OCI-LY3 (cell line): Measurements from ENCODE around the gene TMEM218.
A peak's percentile ranks its signal among the peaks of the same experiment; 100 is the strongest.

ENCODE experiments used
- H2AFZ ChIP-seq: fragments of 200-600, 300-600 bp; shearing (Covaris generic); 2 replicates; pipeline ENCODE4 v1.6.0; 2014; ENCODE audit warnings: antibody characterized with exemption, low read depth, low read length
- H3K27ac ChIP-seq: fragments of 200-600, 300-600 bp; sonication (generic); 2 replicates; pipeline ENCODE4 v1.5.1; 2014; ENCODE audit warnings: mild to moderate bottlenecking, low read length, moderate library complexity, mixed read lengths
- H3K27me3 ChIP-seq: fragments of 200-600, 300-600 bp; sonication (generic); 2 replicates; pipeline ENCODE4 v1.6.1; 2014; ENCODE audit warnings: low read depth, low read length, mixed read lengths
- H3K36me3 ChIP-seq: fragments of 200-600, 300-600 bp; sonication (generic); replicated peaks from 2 replicates; pipeline ENCODE3; 2014; ENCODE audit warnings: low read depth, low read length, mixed read lengths
- H3K4me1 ChIP-seq: fragments of 300-600, 200-600 bp; sonication (generic); 2 replicates; pipeline ENCODE4 v1.6.1; 2014; ENCODE audit warnings: low read length, mixed read lengths
- H3K4me2 ChIP-seq: fragments of 200-600, 300-600 bp; sonication (generic); 2 replicates; pipeline ENCODE4 v1.6.1; 2014; ENCODE audit warnings: low read length, mixed read lengths
- H3K4me3 ChIP-seq: fragments of 300-600, 200-600 bp; sonication (generic); 2 replicates; pipeline ENCODE4 v1.5.1; 2014; ENCODE audit warnings: antibody characterized with exemption, mild to moderate bottlenecking, low read length, moderate library complexity
- H3K79me2 ChIP-seq: fragments of 300-600, 200-600 bp; shearing (Covaris generic); 2 replicates; pipeline ENCODE4 v1.6.1; 2014; ENCODE audit warnings: mild to moderate bottlenecking, low read length, mixed read lengths
- H3K9ac ChIP-seq: fragments of 300-600, 200-600 bp; shearing (Covaris generic); 2 replicates; pipeline ENCODE4 v1.6.0; 2014; ENCODE audit warnings: mild to moderate bottlenecking, low read length, moderate library complexity
- H3K9me3 ChIP-seq: fragments of 200-600, 300-600 bp; shearing (Covaris generic); 2 replicates; pipeline ENCODE4 v1.6.1; 2014; ENCODE audit warnings: low read length, mixed read lengths; ENCODE audit not compliant: insufficient read depth
- H4K20me1 ChIP-seq: fragments of 200-600, 300-600 bp; sonication (generic); 2 replicates; pipeline ENCODE4 v1.6.1; 2016; ENCODE audit warnings: low read length, mixed read lengths; ENCODE audit not compliant: insufficient read depth
- CTCF ChIP-seq: fragments of 200-600, 300-600 bp; sonication (generic); IDR thresholded peaks from 2 replicates; pipeline ENCODE4 v1.5.1; 2014; ENCODE audit warnings: antibody characterized with exemption, low read length, low read depth
- EZH2phosphoT487 ChIP-seq: fragments of 200-600 bp; shearing (Covaris generic); IDR thresholded peaks from 2 replicates; pipeline ENCODE4 v1.6.1; 2018; ENCODE audit warnings: antibody characterized with exemption, mixed run types, low read depth

TMEM218 gene

GRCh38 chr11:125146232-125146631 is 34.8 kb upstream of the TMEM218 start:
- Histone ChIP-seq H3K4me3 (no peak overlapping the region), H3K27me3 (no peaks in the 10 kb centered on the region), H3K4me1 (peaks cover 8% of the 10 kb centered on the region), H4K20me1 (no peaks in the 10 kb centered on the region), H3K9ac (no peak overlapping the region), H3K9me3 (no peaks in the 10 kb centered on the region), H3K79me2 (no peaks in the 10 kb centered on the region), H3K4me2 (no peak overlapping the region), H3K27ac (no peak overlapping the region), H2AFZ (no peak overlapping the region), H3K36me3 (no peaks in the 10 kb centered on the region)
- no peak for TF ChIP-seq EZH2phosphoT487
- TF ChIP-seq CTCF, result no peak

DNA sequence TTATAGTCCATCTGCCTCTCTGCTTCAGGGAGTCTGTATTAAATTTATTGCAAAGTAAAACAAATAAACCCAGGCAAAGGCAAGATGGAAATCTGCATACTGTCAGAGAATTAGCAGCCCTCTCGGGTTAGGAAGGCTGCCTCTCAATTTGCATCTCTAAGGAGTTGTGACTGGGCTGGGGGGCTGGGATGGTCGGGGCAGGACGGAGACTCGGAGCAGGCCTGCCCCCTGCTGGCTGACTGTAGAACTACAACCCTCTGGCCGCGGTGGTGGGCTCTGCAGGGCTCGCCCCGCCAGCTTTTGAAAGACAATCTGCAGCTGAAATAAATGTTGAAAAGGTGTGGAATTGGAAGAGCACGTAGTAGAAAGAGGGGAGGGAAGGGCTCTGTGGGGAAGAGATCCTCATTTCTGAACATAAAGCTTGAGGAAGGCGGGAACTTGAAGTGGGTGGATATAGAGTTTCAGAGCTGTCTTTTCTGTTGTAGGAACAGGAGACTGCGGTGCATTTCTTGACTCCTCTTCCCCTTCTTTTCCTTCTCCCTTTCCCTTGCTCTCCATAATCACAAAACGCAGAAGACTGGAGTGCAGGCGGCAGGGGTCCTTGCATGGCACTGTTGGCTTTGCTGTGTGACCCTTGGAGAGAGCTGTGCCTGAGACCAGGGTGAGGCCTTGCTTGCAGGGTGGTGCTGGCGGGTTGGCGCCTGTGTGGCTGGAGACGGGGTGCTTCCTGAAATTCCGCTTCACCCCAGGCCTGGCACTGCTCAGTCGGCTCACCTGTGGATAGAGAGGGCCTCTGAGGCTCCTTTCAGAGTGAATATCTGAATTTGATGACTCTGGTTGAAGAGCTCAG is 30.5 kb upstream of the TMEM218 start:
- Histone ChIP-seq H3K9ac (0 out of 2 replicates have a peak overlapping the region, but pooled peaks have one; percentile 5), H3K9me3 (no peaks in the 10 kb centered on the region), H3K27ac (no peak overlapping the region), H3K27me3 (peaks cover 9% of the 10 kb centered on the region; the same call in 1 of the 2 replicates), H3K36me3 (no peaks in the 10 kb centered on the region), H3K4me2 (peak overlapping the region; percentile 61), H3K4me3 (peak overlapping the region; percentile 33), H4K20me1 (no peaks in the 10 kb centered on the region), H2AFZ (peak overlapping the region; percentile 64), H3K79me2 (no peaks in the 10 kb centered on the region), H3K4me1 (peaks cover 8% of the 10 kb centered on the region)
- TF ChIP-seq EZH2phosphoT487 (no peak), CTCF (peak; percentile 96)

- peak overlapping the region; percentile 61 for H3K4me2 ChIP-seq
- no peak overlapping the region for H2AFZ ChIP-seq
- peaks cover 8% of the 10 kb centered on the region for H3K4me1 ChIP-seq
- H3K4me3 ChIP-seq, result no peak overlapping the region
- H3K27me3 ChIP-seq, result peaks cover 9% of the 10 kb centered on the region
- no peak overlapping the region for H3K9ac ChIP-seq
- TF ChIP-seq EZH2phosphoT487, result no peak
- no peak for TF ChIP-seq CTCF
- no peak overlapping the region for H3K27ac ChIP-seq
- no peaks in the 10 kb centered on the region for H3K9me3 ChIP-seq
- H3K36me3 ChIP-seq, result no peaks in the 10 kb centered on the region
- H4K20me1 ChIP-seq, result no peaks in the 10 kb centered on the region
- no peaks in the 10 kb centered on the region for H3K79me2 ChIP-seq
Observed at GRCh38 chr11:125141178-125141577, 29.8 kb upstream of the TMEM218 start.

GRCh38 chr11:125140233-125140632 is 28.8 kb upstream of the TMEM218 start:
- H3K27me3 ChIP-seq, result peaks cover 18% of the 10 kb centered on the region
- no peak for TF ChIP-seq CTCF
- no peak for TF ChIP-seq EZH2phosphoT487
- H3K4me2 ChIP-seq, result no peak overlapping the region

More at GRCh38 chr11:125140233-125140632, 28.8 kb upstream of the TMEM218 start:
- H4K20me1 ChIP-seq, result no peaks in the 10 kb centered on the region
- no peaks in the 10 kb centered on the region for H3K36me3 ChIP-seq
- H3K4me1 ChIP-seq, result peaks cover 8% of the 10 kb centered on the region
- no peak overlapping the region for H2AFZ ChIP-seq
- H3K79me2 ChIP-seq, result no peaks in the 10 kb centered on the region
- no peak overlapping the region for H3K9ac ChIP-seq
- no peaks in the 10 kb centered on the region for H3K9me3 ChIP-seq
- H3K27ac ChIP-seq, result no peak overlapping the region
- H3K4me3 ChIP-seq, result no peak overlapping the region
